GM23338 (cell line): ENCODE results near the gene CNN3. TPM values are rescaled to one million over a fixed set of nuclear protein-coding genes. Genes with fewer than 3 reads are reported as not detected.

Experiments
- ATAC-seq: fragments of 200-7000 bp; cut with Tn5 transposase; 3 replicates; pipeline ENCODE4 v1.9.1; 2020
- DNase-seq: peaks from one replicate; pipeline ENCODE4 v3.0.0-alpha.2; 2015; ENCODE audit warnings: low spot score
- H2AFZ ChIP-seq: fragments of 200-600 bp; sonication (generic); 2 replicates; pipeline ENCODE4 v1.8.0; 2016; ENCODE audit warnings: antibody characterized with exemption, mild to moderate bottlenecking, moderate library complexity
- H3F3A ChIP-seq: fragments of 200-600 bp; sonication (generic); replicated peaks from 2 replicates; pipeline ENCODE4 v1.8.0; 2017; ENCODE audit warnings: antibody characterized with exemption, mixed run types, low read depth
- H3K27ac ChIP-seq: fragments of 200-600 bp; sonication (generic); 2 replicates; pipeline ENCODE4 v1.6.1; 2016; ENCODE audit warnings: low read depth
- H3K27me3 ChIP-seq: fragments of 200-600 bp; sonication (generic); 2 replicates; pipeline ENCODE4 v1.8.0; 2016; ENCODE audit warnings: mild to moderate bottlenecking, mixed run types, moderate library complexity; ENCODE audit not compliant: insufficient read depth
- H3K36me3 ChIP-seq: fragments of 200-600 bp; sonication (generic); 2 replicates; pipeline ENCODE4 v1.8.0; 2016; ENCODE audit warnings: mild to moderate bottlenecking; ENCODE audit not compliant: insufficient read depth
- H3K4me1 ChIP-seq: fragments of 200-600 bp; sonication (generic); 2 replicates; pipeline ENCODE4 v1.8.0; 2016; ENCODE audit warnings: mild to moderate bottlenecking, moderate library complexity; ENCODE audit not compliant: insufficient read depth
- H3K4me2 ChIP-seq: fragments of 200-600 bp; sonication (generic); 2 replicates; pipeline ENCODE4 v1.7.1; 2017; ENCODE audit warnings: mixed run types
- H3K4me3 ChIP-seq: fragments of 200-600 bp; sonication (generic); 2 replicates; pipeline ENCODE4 v1.6.1; 2016; ENCODE audit warnings: mixed run types
- H3K79me2 ChIP-seq: fragments of 200-600 bp; sonication (generic); replicated peaks from 2 replicates; pipeline ENCODE4 v1.8.0; 2017; ENCODE audit warnings: mild to moderate bottlenecking; ENCODE audit not compliant: insufficient read depth
- H3K9me2 ChIP-seq: fragments of 200-600 bp; sonication (generic); 2 replicates; pipeline ENCODE4 v1.8.0; 2017; ENCODE audit not compliant: insufficient read depth
- H4K20me1 ChIP-seq: fragments of 200-600 bp; sonication (generic); replicated peaks from 2 replicates; pipeline ENCODE4 v1.8.0; 2017; ENCODE audit warnings: mild to moderate bottlenecking; ENCODE audit not compliant: insufficient read depth
- H3K27ac Mint-ChIP-seq: 2 replicates; pipeline ENCODE4 v1.8.0; 2020; ENCODE audit warnings: inconsistent platforms, mild to moderate bottlenecking, moderate library complexity, mixed read lengths
- H3K27me3 Mint-ChIP-seq: 3 replicates; pipeline ENCODE4 v1.8.0; 2022; ENCODE audit warnings: low read depth, mild to moderate bottlenecking, moderate library complexity, mixed read lengths, inconsistent platforms; ENCODE audit not compliant: insufficient read depth, poor library complexity
- H3K36me3 Mint-ChIP-seq: 3 replicates; pipeline ENCODE4 v1.8.0; 2021; ENCODE audit warnings: low read depth, mild to moderate bottlenecking, inconsistent platforms, moderate library complexity, mixed read lengths
- H3K4me1 Mint-ChIP-seq: 3 replicates; pipeline ENCODE4 v1.8.0; 2020; ENCODE audit warnings: mild to moderate bottlenecking, inconsistent platforms, mixed read lengths
- H3K4me3 Mint-ChIP-seq: 3 replicates; pipeline ENCODE4 v1.8.0; 2021; ENCODE audit warnings: moderate library complexity, mild to moderate bottlenecking, inconsistent platforms, mixed read lengths
- H3K9me3 Mint-ChIP-seq: 3 replicates; pipeline ENCODE4 v1.8.0; 2020; ENCODE audit warnings: moderate library complexity, mild to moderate bottlenecking, inconsistent platforms, mixed read lengths
- EZH2phosphoT487 ChIP-seq: fragments of 200-600 bp; sonication (generic); IDR thresholded peaks from one replicate; pipeline ENCODE4 v1.8.1; 2018; ENCODE audit warnings: antibody characterized with exemption; ENCODE audit not compliant: unreplicated experiment
- POLR2AphosphoS5 ChIP-seq: IDR thresholded peaks from 2 replicates; pipeline ENCODE4 v1.6.1; 2016; ENCODE audit warnings: antibody characterized with exemption, low read depth
- polyA plus RNA-seq: library from polyadenylated mRNA; unstranded; fragments of >200 nt; fragmentation: Nextera tagmentation; extraction: Ambion mirVana; gene quantifications from 2 replicates; pipeline ENCODE4 v1.2.1, GENCODE V29; 2016
- total RNA-seq: library from RNA; depleted of rRNA; stranded (reverse); fragments of >200 nt; shearing (Covaris generic); gene quantifications from 2 replicates; pipeline ENCODE4 v1.2.3, GENCODE V29; 2014
- TF ChIP-seq, protein P1 (sequence below): fragments of 250-450 bp; sonication (Bioruptor Pico); IDR thresholded peaks from 2 replicates; pipeline ENCODE4 v1.5.0; 2020; ENCODE audit warnings: mild to moderate bottlenecking, moderate library complexity

The CNN3 gene
- total and polyA plus RNA-seq, 2 experiments from 2014 or later = 220 to 312 TPM

DNA sequence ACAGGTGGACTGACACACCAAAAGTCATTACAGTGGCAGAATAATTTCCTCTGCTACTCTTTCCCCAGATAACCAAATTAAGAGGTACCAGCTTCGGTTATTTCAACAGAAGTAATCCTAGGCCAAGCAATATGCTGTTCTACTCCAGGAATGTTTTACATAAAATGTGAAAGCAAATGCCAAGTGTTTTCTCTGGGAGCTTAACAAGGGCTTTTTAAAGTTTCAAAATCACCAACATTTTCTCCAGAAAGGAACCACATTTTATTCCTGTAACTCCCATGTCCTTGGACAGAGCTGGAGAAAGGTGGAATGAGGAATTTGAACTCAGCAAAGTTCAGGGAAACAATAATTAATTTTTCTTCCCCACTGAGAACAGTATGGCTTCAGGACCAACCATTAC, 27.2 kb downstream of the CNN3 start (continued):
- TF ChIP-seq, protein P1, sequence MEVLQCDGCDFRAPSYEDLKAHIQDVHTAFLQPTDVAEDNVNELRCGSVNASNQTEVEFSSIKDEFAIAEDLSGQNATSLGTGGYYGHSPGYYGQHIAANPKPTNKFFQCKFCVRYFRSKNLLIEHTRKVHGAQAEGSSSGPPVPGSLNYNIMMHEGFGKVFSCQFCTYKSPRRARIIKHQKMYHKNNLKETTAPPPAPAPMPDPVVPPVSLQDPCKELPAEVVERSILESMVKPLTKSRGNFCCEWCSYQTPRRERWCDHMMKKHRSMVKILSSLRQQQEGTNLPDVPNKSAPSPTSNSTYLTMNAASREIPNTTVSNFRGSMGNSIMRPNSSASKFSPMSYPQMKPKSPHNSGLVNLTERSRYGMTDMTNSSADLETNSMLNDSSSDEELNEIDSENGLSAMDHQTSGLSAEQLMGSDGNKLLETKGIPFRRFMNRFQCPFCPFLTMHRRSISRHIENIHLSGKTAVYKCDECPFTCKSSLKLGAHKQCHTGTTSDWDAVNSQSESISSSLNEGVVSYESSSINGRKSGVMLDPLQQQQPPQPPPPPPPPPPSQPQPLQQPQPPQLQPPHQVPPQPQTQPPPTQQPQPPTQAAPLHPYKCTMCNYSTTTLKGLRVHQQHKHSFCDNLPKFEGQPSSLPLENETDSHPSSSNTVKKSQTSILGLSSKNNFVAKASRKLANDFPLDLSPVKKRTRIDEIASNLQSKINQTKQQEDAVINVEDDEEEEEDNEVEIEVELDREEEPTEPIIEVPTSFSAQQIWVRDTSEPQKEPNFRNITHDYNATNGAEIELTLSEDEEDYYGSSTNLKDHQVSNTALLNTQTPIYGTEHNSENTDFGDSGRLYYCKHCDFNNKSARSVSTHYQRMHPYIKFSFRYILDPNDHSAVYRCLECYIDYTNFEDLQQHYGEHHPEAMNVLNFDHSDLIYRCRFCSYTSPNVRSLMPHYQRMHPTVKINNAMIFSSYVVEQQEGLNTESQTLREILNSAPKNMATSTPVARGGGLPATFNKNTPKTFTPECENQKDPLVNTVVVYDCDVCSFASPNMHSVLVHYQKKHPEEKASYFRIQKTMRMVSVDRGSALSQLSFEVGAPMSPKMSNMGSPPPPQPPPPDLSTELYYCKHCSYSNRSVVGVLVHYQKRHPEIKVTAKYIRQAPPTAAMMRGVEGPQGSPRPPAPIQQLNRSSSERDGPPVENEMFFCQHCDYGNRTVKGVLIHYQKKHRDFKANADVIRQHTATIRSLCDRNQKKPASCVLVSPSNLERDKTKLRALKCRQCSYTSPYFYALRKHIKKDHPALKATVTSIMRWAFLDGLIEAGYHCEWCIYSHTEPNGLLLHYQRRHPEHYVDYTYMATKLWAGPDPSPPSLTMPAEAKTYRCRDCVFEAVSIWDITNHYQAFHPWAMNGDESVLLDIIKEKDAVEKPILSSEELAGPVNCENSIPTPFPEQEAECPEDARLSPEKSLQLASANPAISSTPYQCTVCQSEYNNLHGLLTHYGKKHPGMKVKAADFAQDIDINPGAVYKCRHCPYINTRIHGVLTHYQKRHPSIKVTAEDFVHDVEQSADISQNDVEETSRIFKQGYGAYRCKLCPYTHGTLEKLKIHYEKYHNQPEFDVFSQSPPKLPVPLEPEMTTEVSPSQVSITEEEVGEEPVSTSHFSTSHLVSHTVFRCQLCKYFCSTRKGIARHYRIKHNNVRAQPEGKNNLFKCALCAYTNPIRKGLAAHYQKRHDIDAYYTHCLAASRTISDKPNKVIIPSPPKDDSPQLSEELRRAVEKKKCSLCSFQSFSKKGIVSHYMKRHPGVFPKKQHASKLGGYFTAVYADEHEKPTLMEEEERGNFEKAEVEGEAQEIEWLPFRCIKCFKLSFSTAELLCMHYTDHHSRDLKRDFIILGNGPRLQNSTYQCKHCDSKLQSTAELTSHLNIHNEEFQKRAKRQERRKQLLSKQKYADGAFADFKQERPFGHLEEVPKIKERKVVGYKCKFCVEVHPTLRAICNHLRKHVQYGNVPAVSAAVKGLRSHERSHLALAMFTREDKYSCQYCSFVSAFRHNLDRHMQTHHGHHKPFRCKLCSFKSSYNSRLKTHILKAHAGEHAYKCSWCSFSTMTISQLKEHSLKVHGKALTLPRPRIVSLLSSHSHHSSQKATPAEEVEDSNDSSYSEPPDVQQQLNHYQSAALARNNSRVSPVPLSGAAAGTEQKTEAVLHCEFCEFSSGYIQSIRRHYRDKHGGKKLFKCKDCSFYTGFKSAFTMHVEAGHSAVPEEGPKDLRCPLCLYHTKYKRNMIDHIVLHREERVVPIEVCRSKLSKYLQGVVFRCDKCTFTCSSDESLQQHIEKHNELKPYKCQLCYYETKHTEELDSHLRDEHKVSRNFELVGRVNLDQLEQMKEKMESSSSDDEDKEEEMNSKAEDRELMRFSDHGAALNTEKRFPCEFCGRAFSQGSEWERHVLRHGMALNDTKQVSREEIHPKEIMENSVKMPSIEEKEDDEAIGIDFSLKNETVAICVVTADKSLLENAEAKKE = no peak
- TF ChIP-seq POLR2AphosphoS5 = no peak
- TF ChIP-seq EZH2phosphoT487 = no peak

DNA sequence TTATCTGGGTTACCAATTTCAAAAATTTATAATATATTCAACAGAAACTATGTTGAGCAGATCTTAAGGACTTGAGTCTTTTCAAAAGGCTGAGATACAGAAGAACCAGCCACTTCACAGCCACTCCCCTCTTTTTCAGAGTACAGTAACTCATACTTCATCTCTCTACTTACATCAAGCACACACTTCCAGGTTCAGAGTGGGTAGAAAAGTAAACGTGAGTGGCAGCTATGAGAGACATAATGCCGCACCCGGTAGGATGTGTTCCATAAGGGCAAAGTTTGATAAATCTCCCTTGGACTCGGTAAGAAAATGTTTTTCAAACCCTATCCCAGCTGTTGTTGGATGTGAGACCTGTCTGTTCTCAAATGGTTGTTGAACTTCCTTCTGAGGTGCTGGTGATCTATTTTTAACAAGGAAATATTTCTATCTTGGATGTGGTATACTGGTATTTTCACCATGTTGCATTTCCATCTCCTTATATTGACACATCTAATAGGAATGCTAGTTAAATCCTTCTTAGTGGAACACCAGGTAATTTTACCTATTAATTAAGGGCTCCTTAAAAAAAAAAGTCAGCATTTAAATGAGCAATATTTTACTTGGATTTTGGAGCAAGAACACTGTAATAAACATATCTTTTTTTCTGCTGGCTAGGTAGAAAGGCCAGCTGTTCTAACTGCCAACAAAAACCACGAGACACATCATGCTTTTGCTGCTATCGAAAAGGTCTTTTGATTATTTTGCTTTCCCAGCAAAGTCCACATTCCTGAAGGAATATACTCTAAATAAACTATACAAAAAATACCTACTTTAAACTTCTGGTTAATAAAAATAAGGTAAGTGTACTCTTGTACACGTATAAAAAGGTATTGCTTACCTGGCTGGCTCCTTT, 28.2 kb downstream of the CNN3 start:
- H2AFZ ChIP-seq = no peak overlapping the region
- H3K36me3 ChIP-seq = peaks cover 57% of the 10 kb centered on the region
- Mint-ChIP-seq H3K27ac (no peak overlapping the region), H3K36me3 (peaks cover 76% of the 10 kb centered on the region), H3K4me3 (no peak overlapping the region), H3K27me3 (no peaks in the 10 kb centered on the region), H3K9me3 (no peaks in the 10 kb centered on the region), H3K4me1 (peaks cover 17% of the 10 kb centered on the region; the same call in 2 of the 3 replicates)
- no peaks in the 10 kb centered on the region for H3F3A ChIP-seq
- TF ChIP-seq, protein P1 = no peak
- no peaks in the 10 kb centered on the region for H3K27me3 ChIP-seq
- no peak overlapping the region for H3K4me2 ChIP-seq
- no peak overlapping the region for H3K27ac ChIP-seq
- H4K20me1 ChIP-seq = peaks cover 34% of the 10 kb centered on the region
- peaks cover 4% of the 10 kb centered on the region for H3K79me2 ChIP-seq
- DNase-seq = no peak
- H3K4me1 ChIP-seq = no peaks in the 10 kb centered on the region
- H3K9me2 ChIP-seq = no peaks in the 10 kb centered on the region
- ATAC-seq = no peak
- no peak overlapping the region for H3K4me3 ChIP-seq
